H1 (cell line): ENCODE data around the gene SORL1-AS1.

Experiments used
- CTCF ChIA-PET: fragments of 300-600 bp; sonication (Branson Sonifier 250); formaldehyde crosslinking; loops from one replicate; lab custom pipeline; 2021; ENCODE audit not compliant: partially characterized antibody; lab: Charles Lee
- POLR2A ChIA-PET: fragments of 300-600 bp; sonication (Branson Sonifier 250); formaldehyde crosslinking; loops from one replicate; lab custom pipeline; 2021; ENCODE audit warnings: inconsistent platforms; ENCODE audit not compliant: partially characterized antibody; lab: Charles Lee
- DNase-seq, 2 experiments: peaks; one replicate each; pipeline versions ENCODE4 v3.0.0 to v3.0.0-alpha.2; 2010 to 2022; ENCODE audit warnings: low spot score in 2 of 2, low read depth in 1 of 2, mixed read lengths in 1 of 2
- FAIRE-seq: peaks from 2 replicates; lab custom pipeline; 2011; peaks lifted over from hg19 to GRCh38; lab: Jason Lieb, UNC
- H2AFZ ChIP-seq: 2 replicates; pipeline ENCODE4 v1.8.1; 2012; ENCODE audit warnings: low read length, inconsistent platforms
- H2AK5ac ChIP-seq: 2 replicates; pipeline ENCODE4 v1.6.1; 2013; ENCODE audit warnings: low read depth, low read length
- H2BK120ac ChIP-seq: replicated peaks from 2 replicates; pipeline ENCODE3; 2013; ENCODE audit warnings: low read depth, low read length, inconsistent platforms
- H2BK12ac ChIP-seq: 2 replicates; pipeline ENCODE4 v1.6.1; 2013; ENCODE audit warnings: low read depth, low read length
- H2BK15ac ChIP-seq: 2 replicates; pipeline ENCODE4 v1.6.1; 2013; ENCODE audit warnings: low read length
- H2BK20ac ChIP-seq: 2 replicates; pipeline ENCODE4 v1.6.1; 2013; ENCODE audit warnings: low read length
- H2BK5ac ChIP-seq: 2 replicates; pipeline ENCODE4 v1.6.1; 2013; ENCODE audit warnings: low read depth, low read length
- H3K14ac ChIP-seq: 2 replicates; pipeline ENCODE4 v1.6.1; 2013; ENCODE audit warnings: inconsistent platforms; ENCODE audit not compliant: insufficient read length
- H3K18ac ChIP-seq: 2 replicates; pipeline ENCODE4 v1.6.1; 2013; ENCODE audit warnings: low read length; ENCODE audit errors: extremely low read depth
- H3K23ac ChIP-seq: 2 replicates; pipeline ENCODE4 v1.6.1; 2013; ENCODE audit warnings: inconsistent platforms; ENCODE audit not compliant: insufficient read length
- H3K23me2 ChIP-seq: 2 replicates; pipeline ENCODE4 v1.6.1; 2013; ENCODE audit warnings: low read depth, low read length
- H3K27ac ChIP-seq: 2 replicates; pipeline ENCODE4 v1.6.1; 2011; ENCODE audit warnings: low read depth, low read length, inconsistent platforms
- H3K27me3 ChIP-seq, 4 experiments: replicated peaks in 1 of 4; 1 replicate in 1 of 4; 2 replicates in 3 of 4; pipeline versions ENCODE4 v1.6.1 to v1.8.1; 2011 to 2013; ENCODE audit warnings: low read length in 3 of 4, mild to moderate bottlenecking in 3 of 4, inconsistent platforms in 2 of 4, mixed read lengths in 2 of 4, moderate library complexity in 1 of 4; ENCODE audit not compliant: control insufficient read depth in 3 of 4, insufficient read depth in 3 of 4; ENCODE audit errors: extremely low read depth in 1 of 4
- H3K36me3 ChIP-seq, 4 experiments: 2 replicates each; pipeline versions ENCODE4 v1.6.1 to v1.8.1; 2011 to 2013; ENCODE audit warnings: mild to moderate bottlenecking in 4 of 4, low read length in 3 of 4, moderate library complexity in 2 of 4, control low read depth in 1 of 4, inconsistent platforms in 1 of 4; ENCODE audit not compliant: insufficient read depth in 4 of 4, control insufficient read depth in 2 of 4
- H3K4ac ChIP-seq: replicated peaks from 2 replicates; pipeline ENCODE3; 2013; ENCODE audit warnings: low read length, low read depth, mixed read lengths, inconsistent platforms; ENCODE audit not compliant: insufficient read length
- H3K4me1 ChIP-seq, 4 experiments: replicated peaks in 1 of 4; 1 replicate in 1 of 4; 2 replicates in 3 of 4; pipeline versions ENCODE4 v1.6.1 to v1.8.1; 2011 to 2013; ENCODE audit warnings: low read length in 3 of 4, inconsistent platforms in 2 of 4, mixed read lengths in 1 of 4; ENCODE audit not compliant: insufficient read depth in 4 of 4, control insufficient read depth in 3 of 4
- H3K4me2 ChIP-seq, 2 experiments: 2 replicates each; pipeline versions ENCODE4 v1.6.1 to v1.8.1; 2011 to 2013; ENCODE audit warnings: low read depth in 2 of 2, low read length in 2 of 2, control low read depth in 1 of 2, inconsistent platforms in 1 of 2, mild to moderate bottlenecking in 1 of 2; ENCODE audit not compliant: insufficient read depth in 1 of 2
- H3K4me3 ChIP-seq, 4 experiments: fragments of 200-600, 300-600 bp in 1 of 4; sonication (generic), shearing (Covaris generic), sonication (Bioruptor Twin) in 1 of 4; 2 replicates each; pipeline versions ENCODE4 v1.5.1 to v1.8.1; 2011 to 2016; ENCODE audit warnings: low read length in 4 of 4, low read depth in 3 of 4, control low read depth in 2 of 4, inconsistent platforms in 2 of 4, mild to moderate bottlenecking in 2 of 4, mixed read lengths in 1 of 4, moderate library complexity in 1 of 4; ENCODE audit not compliant: insufficient read depth in 2 of 4; ENCODE audit errors: extremely low read depth in 1 of 4
- H3K56ac ChIP-seq: replicated peaks from 2 replicates; pipeline ENCODE3; 2013; ENCODE audit warnings: low read depth, mild to moderate bottlenecking, mixed read lengths, low read length, inconsistent platforms; ENCODE audit not compliant: insufficient read length
- H3K79me1 ChIP-seq: 2 replicates; pipeline ENCODE4 v1.6.1; 2013; ENCODE audit warnings: low read depth, low read length, control low read depth
- H3K79me2 ChIP-seq, 2 experiments: 2 replicates each; pipeline versions ENCODE4 v1.6.1 to v1.8.1; 2012 to 2013; ENCODE audit warnings: low read length in 2 of 2, mild to moderate bottlenecking in 2 of 2, inconsistent platforms in 1 of 2; ENCODE audit not compliant: insufficient read depth in 2 of 2, control insufficient read depth in 1 of 2
- H3K9ac ChIP-seq, 4 experiments: replicated peaks in 1 of 4; 1 replicate in 1 of 4; 2 replicates in 3 of 4; pipeline versions ENCODE4 v1.6.1 to v1.8.1; 2011 to 2013; ENCODE audit warnings: low read depth in 3 of 4, low read length in 3 of 4, control low read depth in 2 of 4, mild to moderate bottlenecking in 2 of 4, moderate library complexity in 2 of 4, inconsistent platforms in 1 of 4; ENCODE audit errors: extremely low read depth in 1 of 4
- H3K9me3 ChIP-seq, 2 experiments: 2 replicates each; pipeline versions ENCODE4 v1.6.1 to v1.8.1; 2012 to 2013; ENCODE audit warnings: mild to moderate bottlenecking in 2 of 2, moderate library complexity in 2 of 2, control low read depth in 1 of 2, inconsistent platforms in 1 of 2, low read depth in 1 of 2, low read length in 1 of 2, mixed read lengths in 1 of 2; ENCODE audit not compliant: insufficient read depth in 2 of 2
- H4K20me1 ChIP-seq, 2 experiments: replicated peaks in 1 of 2; 2 replicates each; pipeline versions ENCODE3 to v1.8.1; 2011 to 2013; ENCODE audit warnings: inconsistent platforms in 2 of 2, low read length in 2 of 2, mild to moderate bottlenecking in 1 of 2; ENCODE audit not compliant: insufficient read depth in 2 of 2, control insufficient read depth in 1 of 2
- H4K5ac ChIP-seq: 2 replicates; pipeline ENCODE4 v1.6.1; 2013; ENCODE audit warnings: low read length, low read depth, mixed read lengths, inconsistent platforms; ENCODE audit not compliant: insufficient read length
- H4K8ac ChIP-seq: 2 replicates; pipeline ENCODE4 v1.8.0; 2013; ENCODE audit warnings: mild to moderate bottlenecking, moderate library complexity, low read length, inconsistent platforms; ENCODE audit not compliant: insufficient read depth; ENCODE audit errors: extremely low read depth
- H4K91ac ChIP-seq: replicated peaks from 2 replicates; pipeline ENCODE3; 2013; ENCODE audit warnings: low read length, mixed read lengths, inconsistent platforms; ENCODE audit not compliant: insufficient read length
- BCL11A ChIP-seq, 2 experiments: IDR thresholded peaks; one replicate each; pipeline ENCODE4 v1.6.1; 2011; ENCODE audit warnings: low read depth in 2 of 2, low read length in 2 of 2, mild to moderate bottlenecking in 2 of 2
- CEBPB ChIP-seq: IDR thresholded peaks from 2 replicates; pipeline ENCODE4 v1.6.1; 2012; ENCODE audit warnings: low read depth, low read length
- CHD2 ChIP-seq: IDR thresholded peaks from 2 replicates; pipeline ENCODE4 v1.6.1; 2012; ENCODE audit warnings: low read length, improper control_type of control experiment
- EP300 ChIP-seq, 2 experiments: IDR thresholded peaks; 1 replicate in 1 of 2; 2 replicates in 1 of 2; pipeline ENCODE4 v1.6.1; 2011 to 2012; ENCODE audit warnings: low read depth in 2 of 2, low read length in 2 of 2, mild to moderate bottlenecking in 2 of 2, borderline replicate concordance in 1 of 2, inconsistent platforms in 1 of 2, moderate library complexity in 1 of 2
- EZH2 ChIP-seq: fragments of 200-600 bp; sonication (generic); IDR thresholded peaks from 2 replicates; pipeline ENCODE4 v1.7.1; 2012; ENCODE audit warnings: low read depth, mild to moderate bottlenecking, moderate library complexity, low read length, inconsistent platforms; ENCODE audit not compliant: severe bottlenecking
- HDAC2 ChIP-seq, 2 experiments: fragments of 300-600 bp in 1 of 2; sonication (generic) in 1 of 2; IDR thresholded peaks; 2 replicates each; pipeline ENCODE4 v1.6.1; 2011 to 2012; ENCODE audit warnings: low read depth in 2 of 2, low read length in 2 of 2, mild to moderate bottlenecking in 2 of 2, moderate library complexity in 2 of 2, borderline replicate concordance in 1 of 2, inconsistent platforms in 1 of 2
- NRF1 ChIP-seq: IDR thresholded peaks from 2 replicates; pipeline ENCODE4 v1.6.1; 2011; ENCODE audit warnings: mild to moderate bottlenecking, low read depth, low read length, improper control_type of control experiment
- POLR2A ChIP-seq, 2 experiments: IDR thresholded peaks; 1 replicate in 1 of 2; 2 replicates in 1 of 2; pipeline ENCODE4 v1.6.1; 2011; ENCODE audit warnings: low read depth in 2 of 2, low read length in 2 of 2, mild to moderate bottlenecking in 2 of 2; ENCODE audit errors: control extremely low read depth in 1 of 2
- POLR2AphosphoS5 ChIP-seq: IDR thresholded peaks from 2 replicates; pipeline ENCODE4 v1.6.1; 2011; ENCODE audit warnings: low read depth, low read length
- RNF2 ChIP-seq: fragments of 200-900, 300-1000 bp; sonication (generic); IDR thresholded peaks from 2 replicates; pipeline ENCODE4 v1.7.1; 2016; ENCODE audit warnings: borderline replicate concordance, low read depth, mild to moderate bottlenecking, antibody characterized with exemption, low read length; ENCODE audit not compliant: poor library complexity, severe bottlenecking; ENCODE audit errors: missing control alignments
- RXRA ChIP-seq: IDR thresholded peaks from 2 replicates; pipeline ENCODE4 v1.6.1; 2011; ENCODE audit warnings: low read depth, mild to moderate bottlenecking, low read length, moderate library complexity; ENCODE audit not compliant: insufficient read depth
- TAF1 ChIP-seq: IDR thresholded peaks from 2 replicates; pipeline ENCODE4 v1.6.1; 2011; ENCODE audit warnings: mild to moderate bottlenecking, low read depth, low read length
- WGBS, 2 experiments: shearing (Covaris generic) in 1 of 2; methylation state at CpG; one replicate each; pipeline versions ENCODE4 v1.1.6 to v1.1.7; 2013 to 2015; ENCODE audit warnings: low lambda C conversion rate in 2 of 2, mixed read lengths in 2 of 2, inconsistent platforms in 1 of 2, low coverage in 1 of 2, missing lambda C conversion rate in 1 of 2; ENCODE audit not compliant: insufficient replicate concordance in 2 of 2, insufficient coverage in 1 of 2, insufficient read length in 1 of 2; ENCODE audit errors: extremely low coverage in 1 of 2, missing lambda C conversion rate in 1 of 2; 5-methylcytosine and 5-hydroxymethylcytosine counted together

The SORL1-AS1 gene

GRCh38 chr11:121445071-121445768 is 7.5 kb downstream of the SORL1-AS1 start:
- Histone ChIP-seq H4K20me1 (no peaks in the 10 kb centered on the region), H4K8ac (no peak overlapping the region), H3K4me2 (no peak overlapping the region), H3K79me1 (no peaks in the 10 kb centered on the region), H2BK12ac (peak overlapping the region; percentile 88; the same call in 1 of the 2 replicates), H3K23me2 (no peaks in the 10 kb centered on the region), H3K9me3 (no peaks in the 10 kb centered on the region), H3K4ac (no peak overlapping the region), H3K18ac (0 out of 2 replicates have a peak overlapping the region, but pooled peaks have one; percentile 24), H3K27me3 (no peaks in the 10 kb centered on the region; a peak in 2 of 7 replicates), H3K4me1 (peaks cover 0 to 12% (median 5%) of the 10 kb centered on the region in 4 experiments; a peak in 6 of 7 replicates), H2BK15ac (0 out of 2 replicates have a peak overlapping the region, but pooled peaks have one; percentile 67), H3K27ac (no peak overlapping the region), H3K14ac (no peak overlapping the region), H3K56ac (peak overlapping the region; percentile 6), H2AFZ (no peak overlapping the region), H3K79me2 (no peaks in the 10 kb centered on the region), H4K5ac (no peak overlapping the region), H3K4me3 (no peak overlapping the region), H3K23ac (no peak overlapping the region), H4K91ac (peak overlapping the region; percentile 78), H3K9ac (no peak overlapping the region), H3K36me3 (no peaks in the 10 kb centered on the region), H2BK5ac (no peak overlapping the region), H2AK5ac (peak overlapping the region; percentile 94; the same call in 1 of the 2 replicates), H2BK120ac (no peak overlapping the region), H2BK20ac (peak overlapping the region; percentile 77; the same call in 1 of the 2 replicates)
- TF ChIP-seq HDAC2 (IDR thresholded peaks at IDR 0.05; ENCODE audit: borderline replicate concordance in 1 of 2, low read depth in 2 of 2, low read length in 2 of 2) (no peak), RNF2 (no peak), POLR2AphosphoS5 (no peak), RXRA (no peak), EP300 (IDR thresholded peaks at IDR 0.05; ENCODE audit: borderline replicate concordance in 1 of 2, low read depth in 2 of 2, low read length in 2 of 2) (no peak), CEBPB (no peak), EZH2 (no peak), NRF1 (no peak), BCL11A (IDR thresholded peaks at IDR 0.05; ENCODE audit: low read depth in 2 of 2, low read length in 2 of 2) (no peak), POLR2A (IDR thresholded peaks at IDR 0.05; ENCODE audit: control extremely low read depth in 1 of 2, low read depth in 2 of 2, low read length in 2 of 2) (no peak), TAF1 (no peak), CHD2 (no peak)
- 89% methylated on average over 14 of the region's 14 CpGs; no CpG with 5 or more reads in 1 of the 2 experiments for WGBS, 2 experiments
- FAIRE-seq, result no peak
- POLR2A ChIA-PET, result no interaction called here
- no peak for DNase-seq
- CTCF ChIA-PET, result interaction anchor here (1.0 kb wide), 1 partner anchor 12 kb away, joined by 5 read pairs; no protein-coding TSS in a partner anchor
